ENCODE measurements around the gene PLA2G12A.

The PLA2G12A gene

GRCh38 chr4:109729117-109729717 is 653 bp downstream of the PLA2G12A start:
- no peak for DNase-seq (ENCODE audit: low read depth)

GRCh38 chr4:109728385-109728784 is 1.5 kb downstream of the PLA2G12A start:
- no peak for DNase-seq (ENCODE audit: low read depth)

GRCh38 chr4:109723110-109723509 is 6.8 kb downstream of the PLA2G12A start:
- no peak for DNase-seq (ENCODE audit: low read depth)

- DNase-seq (ENCODE audit: low read depth): no peak
Observed at GRCh38 chr4:109722357-109722756, 7.5 kb downstream of the PLA2G12A start.

GRCh38 chr4:109721033-109721432 is 8.8 kb downstream of the PLA2G12A start:
- DNase-seq (ENCODE audit: low read depth): no peak

- no peak for DNase-seq (ENCODE audit: low read depth)
Observed at GRCh38 chr4:109719604-109720003, 10.3 kb downstream of the PLA2G12A start.

- DNase-seq (ENCODE audit: low read depth): no peak
Observed at GRCh38 chr4:109718759-109719158, 11.1 kb downstream of the PLA2G12A start.

- DNase-seq (ENCODE audit: low read depth): no peak
Observed at GRCh38 chr4:109713500-109713899, 16.4 kb downstream of the PLA2G12A start.

- no peak for DNase-seq (ENCODE audit: low read depth)
Observed at GRCh38 chr4:109708990-109709389, 20.9 kb downstream of the PLA2G12A start.

- DNase-seq (ENCODE audit: low read depth): no peak
Observed at GRCh38 chr4:109708435-109708834, 21.4 kb downstream of the PLA2G12A start.

- no peak for DNase-seq (ENCODE audit: low read depth)
Observed at GRCh38 chr4:109703664-109704361, 26.1 kb downstream of the PLA2G12A start.

GRCh38 chr4:109702950-109703663 is 26.8 kb downstream of the PLA2G12A start, which contains the start of gene CASP6:
CASP6 (minus strand) TSS chr4:109703445; CDS start chr4:109703395, 50 bp downstream.
- DNase-seq (ENCODE audit: low read depth): peak; percentile 67

GRCh38 chr4:109701566-109702410 is 28.1 kb downstream of the PLA2G12A start:
- no peak for DNase-seq (ENCODE audit: low read depth)

- no peak for DNase-seq (ENCODE audit: low read depth)
Observed at GRCh38 chr4:109699553-109700225, 30.2 kb downstream of the PLA2G12A start.

- DNase-seq (ENCODE audit: low read depth): no peak
Observed at GRCh38 chr4:109698656-109699055, 31.2 kb downstream of the PLA2G12A start.

- DNase-seq (ENCODE audit: low read depth): no peak
Observed at GRCh38 chr4:109691411-109691920, 38.4 kb downstream of the PLA2G12A start.

GRCh38 chr4:109690690-109691410 is 39.0 kb downstream of the PLA2G12A start:
- no peak for DNase-seq (ENCODE audit: low read depth)

- no peak for DNase-seq (ENCODE audit: low read depth)
Observed at GRCh38 chr4:109684727-109685126, 45.1 kb downstream of the PLA2G12A start.

- DNase-seq (ENCODE audit: low read depth): no peak
Observed at GRCh38 chr4:109683621-109684253, 46.1 kb downstream of the PLA2G12A start.

- no peak for DNase-seq (ENCODE audit: low read depth)
Observed at GRCh38 chr4:109682875-109683274, 47.0 kb downstream of the PLA2G12A start.
